ENCODE data around the gene TMEM187.

GRCh38 chrX:153937056-153937455, 35.5 kb upstream of the TMEM187 start:
- no peak for TF ChIP-seq POLR2A (IDR thresholded peaks at IDR 0.05)
- TF ChIP-seq CTCF (IDR thresholded peaks at IDR 0.05) = no peak

Measured in heart left ventricle (tissue), 13 donors.